ENCODE measurements around the gene RFX2.
"Not testable (repeated sequence)": the region's sequence is repeated elsewhere in the genome, so short reads cannot be mapped to it uniquely, and the experiment has no call there.

Gene RFX2

DNA sequence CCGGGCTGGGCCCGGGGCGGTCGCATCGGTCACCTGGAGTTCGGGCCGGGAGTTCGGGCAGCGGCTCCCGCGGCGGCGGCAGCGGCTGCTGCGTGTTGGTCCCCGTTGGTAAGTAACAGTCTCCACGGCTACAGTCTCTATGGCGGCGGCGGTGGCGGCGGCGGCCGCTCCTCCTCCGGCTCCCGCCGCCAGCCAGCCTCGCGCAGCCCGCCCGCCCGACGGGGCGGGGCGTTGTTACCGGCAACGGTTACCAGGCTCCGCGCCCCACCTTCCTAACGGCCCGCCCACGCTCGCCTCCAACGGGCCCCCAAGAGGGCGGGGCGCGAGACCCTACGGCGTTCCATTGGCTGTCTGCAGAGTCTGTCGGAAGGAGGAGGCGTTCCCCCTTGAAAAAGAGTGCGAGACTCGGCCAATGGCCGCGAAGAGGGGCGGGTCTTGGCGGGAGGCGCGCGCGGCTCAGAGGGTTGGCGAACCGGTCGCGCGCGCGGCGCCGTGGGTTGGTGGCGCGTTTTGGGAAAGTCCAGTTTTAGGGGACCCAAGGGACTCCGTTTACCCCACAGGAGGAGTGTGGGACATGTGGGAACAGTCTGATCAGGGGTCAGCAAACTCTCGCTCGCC lies at the start of gene RFX2:
Gene RFX2 (minus strand): TSS at position 141 of the 618 bp plus-strand sequence. CDS start 63,004 bp downstream, outside the sequence.
- peak; percentile 99 for DNase-seq (ENCODE audit: low spot score)

GRCh38 chr19:6156033-6156432 lies 45.7 kb upstream of the RFX2 start:
- DNase-seq (ENCODE audit: low spot score) = no peak

DNA sequence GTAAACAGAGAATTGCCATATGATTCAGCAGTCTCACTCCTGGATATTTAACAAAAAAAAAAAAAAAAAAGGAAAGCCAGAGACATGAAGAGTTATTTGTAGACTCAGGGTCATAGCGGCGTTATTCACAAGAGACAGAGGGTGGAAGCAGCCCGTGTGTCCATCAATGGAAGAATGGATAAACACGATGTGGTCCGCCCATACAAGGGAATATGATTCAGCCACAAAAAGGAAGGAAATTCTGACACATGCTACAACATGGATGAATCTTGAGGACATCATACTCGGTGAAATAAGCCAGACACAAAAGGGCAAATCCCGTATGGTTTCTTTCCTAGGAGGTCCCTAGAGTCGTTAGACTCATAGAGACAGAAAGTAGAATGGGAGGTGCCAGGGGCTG lies 40.0 kb upstream of the RFX2 start:
- no peak for DNase-seq (ENCODE audit: low spot score)

DNA sequence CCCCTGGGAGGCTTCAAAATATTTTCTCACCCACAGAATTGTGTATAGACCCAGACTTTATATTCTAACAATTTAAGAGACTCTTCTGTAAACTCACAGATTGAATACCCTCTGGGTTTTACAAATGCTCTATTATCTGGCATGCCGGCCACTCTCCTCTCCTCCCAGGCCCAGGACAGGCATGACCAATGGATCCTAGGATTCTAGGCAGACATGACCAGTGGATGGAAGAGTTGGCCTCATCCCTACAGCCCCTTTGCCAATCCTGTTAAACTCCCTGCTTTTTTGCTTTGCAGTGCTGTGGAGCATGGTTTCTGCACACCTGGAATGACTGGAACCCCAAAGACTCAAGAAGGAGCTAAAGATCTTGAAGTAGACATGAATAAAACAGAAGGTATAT lies 30.9 kb upstream of the RFX2 start:
- no peak for DNase-seq (ENCODE audit: low spot score)

DNA sequence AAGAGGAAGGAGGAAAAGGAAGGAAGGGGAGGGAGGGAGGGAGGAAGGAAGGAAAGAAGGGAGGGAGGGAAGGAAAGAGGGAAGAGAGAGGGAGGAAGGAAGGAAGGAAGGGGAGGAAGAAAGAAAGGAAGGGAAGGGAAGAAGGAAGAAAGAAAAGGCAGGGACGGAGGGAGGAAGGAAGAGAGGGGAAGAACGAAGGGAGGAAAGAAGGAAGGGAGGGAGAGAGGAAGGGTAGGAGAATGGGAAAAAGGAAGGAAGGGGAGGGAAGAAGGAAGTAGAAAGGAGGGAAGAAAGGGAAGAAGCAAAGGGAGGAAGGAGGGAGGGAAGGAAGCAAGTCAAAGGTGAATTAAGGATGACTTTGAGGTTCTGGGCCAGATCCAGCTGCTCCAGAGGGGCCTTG lies 28.2 kb upstream of the RFX2 start:
- DNase-seq (ENCODE audit: low spot score) = no peak

DNA sequence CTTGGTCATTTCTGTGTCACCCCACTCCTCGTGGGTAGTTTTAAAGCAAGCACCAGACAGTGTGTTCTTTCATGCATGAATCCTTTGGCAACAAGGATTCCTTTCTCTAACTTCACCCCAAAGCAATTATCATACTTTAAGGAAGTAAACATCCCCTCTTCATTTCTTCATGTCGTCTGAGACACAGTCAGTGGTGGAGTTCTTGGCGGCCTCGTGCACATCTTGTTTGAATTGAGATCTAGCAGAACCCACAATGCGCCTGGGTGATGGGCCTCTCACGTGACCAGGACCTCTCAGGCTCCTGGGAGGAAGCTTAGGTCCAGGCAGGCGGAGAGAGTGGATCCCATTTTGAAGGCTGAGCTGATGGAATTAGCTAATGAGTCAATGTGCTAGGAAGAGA lies 27.8 kb upstream of the RFX2 start:
- DNase-seq (ENCODE audit: low spot score) = no peak

DNA sequence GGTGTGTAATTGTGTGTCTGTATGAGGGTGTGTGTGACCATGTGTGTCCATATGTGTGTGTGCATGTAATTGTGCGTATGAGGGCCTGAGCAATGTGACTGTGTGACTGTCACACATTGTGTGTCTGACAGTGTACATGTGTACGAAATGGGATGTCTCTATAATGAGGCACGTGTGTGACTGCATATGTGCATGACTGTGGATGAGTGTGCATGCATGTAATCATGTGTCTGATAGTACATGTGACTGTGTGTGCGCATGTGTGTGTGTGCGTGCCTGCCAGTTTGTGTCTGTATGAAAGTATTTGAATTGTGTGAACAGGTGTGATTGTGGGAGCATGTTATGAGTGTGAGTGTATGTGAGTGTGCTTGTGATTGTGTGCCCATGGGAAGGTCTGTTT lies 22.9 kb upstream of the RFX2 start:
- no peak for DNase-seq (ENCODE audit: low spot score)

- DNase-seq (ENCODE audit: low spot score) = no peak
Measured at GRCh38 chr19:6132482-6132881, 22.2 kb upstream of the RFX2 start.

DNA sequence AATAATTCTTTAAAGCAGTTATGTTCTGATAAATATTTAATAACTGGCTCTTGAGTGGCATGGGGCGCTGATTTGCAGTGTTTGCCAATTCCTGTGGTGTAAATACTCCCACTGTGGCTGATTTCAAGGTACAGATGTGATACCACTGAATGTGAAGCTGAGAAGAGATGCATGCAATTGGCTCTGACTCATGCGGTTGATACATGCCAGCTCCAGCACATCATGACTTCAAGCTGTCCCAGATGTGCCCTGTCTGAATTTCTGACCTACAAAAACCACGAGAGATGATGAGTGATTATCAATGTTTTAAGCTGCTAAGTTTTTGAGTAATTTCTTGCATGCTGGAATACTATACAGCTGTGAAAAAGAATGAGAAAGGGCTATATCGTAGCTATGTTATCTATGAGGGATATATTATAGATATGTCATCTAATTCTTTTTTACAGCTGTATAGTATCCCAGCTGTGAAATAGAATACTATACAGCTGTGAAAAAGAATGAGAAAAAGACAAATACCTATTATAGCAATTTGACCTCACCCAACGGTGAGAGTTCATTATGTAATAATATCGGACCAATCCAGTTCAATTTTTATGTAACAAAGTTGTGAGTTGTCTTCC lies 17.5 kb upstream of the RFX2 start:
- DNase-seq (ENCODE audit: low spot score) = no peak

- no peak for DNase-seq (ENCODE audit: low spot score)
Measured at GRCh38 chr19:6126335-6126974, 16.2 kb upstream of the RFX2 start.

- no peak for DNase-seq (ENCODE audit: low spot score)
Measured at GRCh38 chr19:6125571-6125989, 15.3 kb upstream of the RFX2 start.

DNA sequence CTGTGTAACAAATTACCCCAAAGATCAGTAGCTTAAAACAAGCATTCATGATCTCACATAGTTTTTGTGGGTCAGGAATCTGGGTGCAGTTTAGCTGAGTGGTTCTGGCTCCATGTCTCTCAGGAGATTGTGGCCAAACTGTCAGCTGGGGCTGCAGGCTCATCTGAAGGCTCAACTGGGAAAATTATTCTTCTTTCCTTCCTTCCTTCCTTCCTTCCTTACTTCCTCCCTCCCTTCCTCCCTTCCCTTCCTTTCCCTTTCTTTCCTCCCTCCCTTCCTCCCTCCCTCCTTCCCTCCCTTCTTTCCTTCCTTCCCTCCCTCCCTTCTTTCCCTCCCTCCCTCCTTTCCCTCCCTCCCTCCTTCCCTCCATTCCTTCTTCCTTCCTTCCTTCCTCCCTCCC lies 8.7 kb upstream of the RFX2 start:
- no peak for DNase-seq (ENCODE audit: low spot score)

DNA sequence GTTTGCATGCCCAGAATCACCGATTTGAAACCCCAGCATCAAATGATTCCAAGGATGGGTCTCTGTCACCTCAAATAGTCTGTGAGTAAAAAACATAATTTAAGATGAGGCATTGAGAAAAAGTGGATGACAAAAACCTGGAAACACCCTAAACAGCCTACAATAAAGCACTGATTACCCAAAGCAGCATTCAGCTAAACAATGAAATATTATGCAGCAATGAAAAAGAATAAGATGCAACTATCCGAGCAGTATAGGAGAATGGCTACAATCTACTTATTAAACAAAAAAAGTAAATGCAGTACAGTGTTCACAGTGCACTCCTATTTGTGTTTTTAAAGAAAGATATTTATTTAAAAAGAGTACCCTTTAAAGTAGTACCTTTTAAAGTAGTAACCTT lies 7.7 kb upstream of the RFX2 start:
- DNase-seq (ENCODE audit: low spot score) = no peak

GRCh38 chr19:6117534-6117933 lies 7.2 kb upstream of the RFX2 start:
- DNase-seq (ENCODE audit: low spot score) = no peak

DNA sequence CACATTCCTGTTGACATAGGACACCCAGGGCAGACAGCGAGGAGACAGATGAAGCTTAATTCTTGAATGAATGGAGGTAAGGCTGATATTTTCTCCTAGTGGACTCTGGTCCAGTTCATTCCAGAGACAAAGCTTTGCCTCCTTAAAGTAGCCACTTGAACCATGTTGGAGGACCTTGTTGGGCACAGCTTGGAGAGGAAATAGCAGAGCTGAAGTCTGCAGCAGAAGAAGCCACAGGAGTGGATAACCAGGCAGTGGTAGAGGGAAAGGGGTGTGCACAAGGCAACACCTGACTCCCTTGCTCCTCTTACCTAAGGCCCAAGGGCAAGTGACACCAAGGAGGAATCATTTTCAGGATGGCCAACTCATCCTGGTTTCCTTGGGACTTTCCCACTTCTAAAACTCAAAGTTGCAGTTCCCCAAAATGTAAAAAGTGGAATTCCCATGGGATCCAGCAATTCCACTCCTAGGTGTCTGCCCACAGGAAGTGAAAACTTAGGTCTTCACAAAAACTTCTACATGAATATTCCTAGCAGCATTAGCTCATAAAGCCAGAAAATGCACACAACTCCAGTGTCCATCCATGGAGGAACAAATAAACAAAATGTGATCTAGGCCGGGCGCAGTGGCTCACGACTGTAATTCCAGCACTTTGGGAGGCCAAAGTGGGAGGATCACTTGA lies 6.6 kb upstream of the RFX2 start:
- DNase-seq (ENCODE audit: low spot score) = no peak

GRCh38 chr19:6115992-6116391 lies 5.7 kb upstream of the RFX2 start:
- no peak for DNase-seq (ENCODE audit: low spot score)

DNA sequence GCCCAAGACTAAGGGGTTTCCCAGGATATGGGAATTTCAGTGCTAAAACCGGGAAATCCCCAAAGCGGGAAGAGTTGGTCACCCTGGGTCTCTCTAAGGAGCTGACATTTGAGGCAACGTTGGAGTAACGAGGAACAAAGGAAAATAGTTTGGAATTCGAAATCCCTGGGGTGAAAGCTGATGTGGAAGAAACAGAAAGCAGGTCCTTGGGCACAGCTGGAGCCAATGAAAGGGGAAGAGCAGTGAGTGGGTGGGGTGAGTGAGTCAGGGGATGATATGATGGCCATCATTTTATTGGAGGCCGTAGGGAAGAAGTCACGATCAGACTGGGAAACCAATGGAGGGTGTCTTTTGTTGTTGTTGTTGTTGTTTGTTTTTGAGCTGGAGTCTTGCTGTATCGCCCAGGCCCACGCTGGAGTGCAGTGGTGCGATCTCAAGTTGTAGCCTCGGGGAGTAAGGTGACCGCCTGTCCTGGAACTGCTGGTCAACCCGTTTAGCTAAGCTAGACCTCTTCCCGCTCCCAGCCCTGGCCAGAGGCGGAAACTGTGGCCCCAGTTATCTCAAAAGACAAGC lies 3.4 kb upstream of the RFX2 start:
- no peak for DNase-seq (ENCODE audit: low spot score)

- DNase-seq (ENCODE audit: low spot score) = no peak
Measured at GRCh38 chr19:6109947-6110346, 353 bp downstream of the RFX2 start.

DNA sequence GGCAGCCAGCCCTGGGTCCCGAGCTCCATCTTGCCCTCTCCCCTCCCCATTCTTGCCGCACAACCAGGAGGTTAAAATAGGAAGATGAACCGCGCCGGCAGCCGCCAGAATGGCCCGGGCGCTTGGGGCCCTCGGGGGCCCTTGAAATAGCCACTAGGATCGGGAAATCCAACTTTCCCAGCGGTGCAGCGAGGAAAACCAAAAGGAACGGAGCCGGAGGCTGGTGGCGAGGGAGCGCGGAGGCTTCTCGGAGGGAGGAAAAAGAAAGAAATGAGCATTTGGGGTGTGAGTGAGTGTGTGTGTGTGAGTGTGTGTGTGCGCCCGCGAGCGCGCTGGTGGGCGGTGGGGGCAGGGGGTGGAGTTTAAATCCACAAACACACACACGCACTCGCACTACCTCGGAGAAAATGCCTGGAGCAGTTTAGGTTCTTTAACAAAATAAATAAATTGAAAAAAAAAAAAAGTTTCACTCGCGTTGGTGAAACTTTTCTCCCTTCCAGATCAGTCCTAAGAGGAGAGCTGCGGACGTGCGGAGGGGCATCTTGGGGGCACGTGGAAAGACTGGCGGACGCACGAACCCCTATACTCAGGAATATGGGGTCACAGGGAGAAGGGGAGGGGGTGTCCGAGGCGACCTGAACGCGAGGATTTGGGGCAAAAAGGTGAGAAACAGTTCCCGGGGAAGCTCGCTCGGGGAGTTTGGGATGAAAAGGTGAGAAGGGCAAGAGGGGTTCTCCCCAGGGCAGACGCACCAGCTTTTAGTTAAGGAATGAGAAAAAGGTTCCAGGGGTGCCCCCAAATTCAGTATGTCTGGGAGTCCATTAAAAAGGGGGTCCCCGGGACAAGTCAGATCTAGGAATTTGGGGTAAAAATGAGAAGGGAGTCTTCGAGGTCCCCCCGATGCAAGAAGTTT lies 1.3 kb downstream of the RFX2 start:
- peak; percentile 62 for DNase-seq (ENCODE audit: low spot score)

GRCh38 chr19:6106643-6107294 lies 3.5 kb downstream of the RFX2 start:
- DNase-seq (ENCODE audit: low spot score) = not testable (repeated sequence)

- no peak for DNase-seq (ENCODE audit: low spot score)
Measured at GRCh38 chr19:6105444-6105843, 4.9 kb downstream of the RFX2 start.

Data from ecto neural progenitor cell (in vitro differentiated cells).